MM.1S (cell line): Measurements from ENCODE around the gene NUBP2.

Experiments used
- EZH2 ChIP-seq: fragments of 300-600 bp; sonication (generic); optimal IDR thresholded peaks from 2 replicates; pipeline ENCODE3; 2017; ENCODE audit warnings: low read depth, mild to moderate bottlenecking, antibody characterized with exemption, low read length, mixed read lengths
- TF ChIP-seq, protein P1 (sequence below): fragments of 300-600 bp; sonication (generic); IDR thresholded peaks from 2 replicates; pipeline ENCODE4 v1.5.1; 2016; ENCODE audit warnings: antibody characterized with exemption, low read length, mixed read lengths

DNA sequence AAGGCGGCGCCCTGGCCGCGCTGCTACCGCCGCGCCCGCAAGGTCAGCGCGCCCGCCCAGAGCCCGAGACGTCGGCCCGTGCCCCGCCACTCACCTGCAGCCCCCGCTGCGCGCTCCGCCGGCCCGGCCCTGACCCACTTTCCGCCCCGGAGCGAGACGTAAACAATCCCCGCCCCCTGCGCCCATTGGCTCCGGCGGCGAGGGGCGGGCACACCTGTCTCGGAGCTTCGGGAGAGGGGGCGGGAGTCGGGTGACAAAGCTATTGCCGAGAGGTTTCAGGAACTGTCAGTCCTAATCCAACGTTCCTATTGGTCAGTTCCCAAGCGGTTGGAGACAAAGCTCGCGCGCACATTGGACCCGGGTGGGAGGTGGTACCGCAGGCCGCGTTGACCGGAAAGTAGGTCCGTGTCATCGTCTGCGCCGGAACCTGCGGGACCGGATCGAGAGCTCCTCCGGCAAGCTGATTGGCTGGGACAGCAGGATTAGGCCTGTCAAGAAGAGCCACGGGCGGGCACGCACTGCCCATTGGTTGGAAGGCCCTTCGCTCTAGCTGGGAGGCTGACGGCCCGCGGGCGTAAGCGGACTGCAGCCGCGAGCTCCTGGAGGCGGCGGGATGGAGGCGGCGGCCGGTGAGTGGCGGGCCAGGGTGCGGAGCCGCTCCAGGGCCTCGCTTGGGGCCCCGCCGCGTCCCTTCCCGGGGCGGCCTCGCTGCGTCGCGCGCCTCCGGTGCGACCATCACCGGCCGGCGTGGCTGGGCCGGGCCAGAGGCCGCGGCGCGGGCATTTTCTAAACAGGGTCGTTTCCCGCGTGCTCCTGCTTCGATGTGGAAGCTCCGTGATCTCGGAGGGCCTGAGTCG lies at the start of gene NUBP2, which contains the start of gene SPSB3:
- TF ChIP-seq, protein P1, sequence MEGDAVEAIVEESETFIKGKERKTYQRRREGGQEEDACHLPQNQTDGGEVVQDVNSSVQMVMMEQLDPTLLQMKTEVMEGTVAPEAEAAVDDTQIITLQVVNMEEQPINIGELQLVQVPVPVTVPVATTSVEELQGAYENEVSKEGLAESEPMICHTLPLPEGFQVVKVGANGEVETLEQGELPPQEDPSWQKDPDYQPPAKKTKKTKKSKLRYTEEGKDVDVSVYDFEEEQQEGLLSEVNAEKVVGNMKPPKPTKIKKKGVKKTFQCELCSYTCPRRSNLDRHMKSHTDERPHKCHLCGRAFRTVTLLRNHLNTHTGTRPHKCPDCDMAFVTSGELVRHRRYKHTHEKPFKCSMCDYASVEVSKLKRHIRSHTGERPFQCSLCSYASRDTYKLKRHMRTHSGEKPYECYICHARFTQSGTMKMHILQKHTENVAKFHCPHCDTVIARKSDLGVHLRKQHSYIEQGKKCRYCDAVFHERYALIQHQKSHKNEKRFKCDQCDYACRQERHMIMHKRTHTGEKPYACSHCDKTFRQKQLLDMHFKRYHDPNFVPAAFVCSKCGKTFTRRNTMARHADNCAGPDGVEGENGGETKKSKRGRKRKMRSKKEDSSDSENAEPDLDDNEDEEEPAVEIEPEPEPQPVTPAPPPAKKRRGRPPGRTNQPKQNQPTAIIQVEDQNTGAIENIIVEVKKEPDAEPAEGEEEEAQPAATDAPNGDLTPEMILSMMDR: no peak
- no peak for TF ChIP-seq EZH2
